GM13977 (cell line): ENCODE measurements around the gene GTF2B.
"Not testable (repeated sequence)": the region's sequence is repeated elsewhere in the genome, so short reads cannot be mapped to it uniquely, and the experiment has no call there.

Experiments
- DNase-seq: peaks from one replicate; pipeline ENCODE4 v3.0.0; 2012; ENCODE audit warnings: low spot score
- in situ Hi-C: fragments of 300-500 bp; cut with MboI; formaldehyde crosslinking; loops from one replicate; pipeline ENCODE4 v1.12.0; 2022; ENCODE audit warnings: low sequenced_read_pairs, low pct_unique_long_range_greater_than_20kb, mixed read lengths, inconsistent platforms; ENCODE audit not compliant: unreplicated experiment
- TF ChIP-seq, protein P1 (sequence below): IDR thresholded peaks from 2 replicates; pipeline ENCODE4 v1.5.1; 2012; ENCODE audit warnings: mild to moderate bottlenecking, control low read depth; ENCODE audit not compliant: insufficient read depth; ENCODE audit errors: extremely low read depth, missing control alignments

Gene GTF2B

GRCh38 chr1:88922214-88922613 is 30.8 kb upstream of the GTF2B start:
- TF ChIP-seq, protein P1, sequence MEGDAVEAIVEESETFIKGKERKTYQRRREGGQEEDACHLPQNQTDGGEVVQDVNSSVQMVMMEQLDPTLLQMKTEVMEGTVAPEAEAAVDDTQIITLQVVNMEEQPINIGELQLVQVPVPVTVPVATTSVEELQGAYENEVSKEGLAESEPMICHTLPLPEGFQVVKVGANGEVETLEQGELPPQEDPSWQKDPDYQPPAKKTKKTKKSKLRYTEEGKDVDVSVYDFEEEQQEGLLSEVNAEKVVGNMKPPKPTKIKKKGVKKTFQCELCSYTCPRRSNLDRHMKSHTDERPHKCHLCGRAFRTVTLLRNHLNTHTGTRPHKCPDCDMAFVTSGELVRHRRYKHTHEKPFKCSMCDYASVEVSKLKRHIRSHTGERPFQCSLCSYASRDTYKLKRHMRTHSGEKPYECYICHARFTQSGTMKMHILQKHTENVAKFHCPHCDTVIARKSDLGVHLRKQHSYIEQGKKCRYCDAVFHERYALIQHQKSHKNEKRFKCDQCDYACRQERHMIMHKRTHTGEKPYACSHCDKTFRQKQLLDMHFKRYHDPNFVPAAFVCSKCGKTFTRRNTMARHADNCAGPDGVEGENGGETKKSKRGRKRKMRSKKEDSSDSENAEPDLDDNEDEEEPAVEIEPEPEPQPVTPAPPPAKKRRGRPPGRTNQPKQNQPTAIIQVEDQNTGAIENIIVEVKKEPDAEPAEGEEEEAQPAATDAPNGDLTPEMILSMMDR, result no peak
- in situ Hi-C loops, result no loop called here
- no peak for DNase-seq

DNA sequence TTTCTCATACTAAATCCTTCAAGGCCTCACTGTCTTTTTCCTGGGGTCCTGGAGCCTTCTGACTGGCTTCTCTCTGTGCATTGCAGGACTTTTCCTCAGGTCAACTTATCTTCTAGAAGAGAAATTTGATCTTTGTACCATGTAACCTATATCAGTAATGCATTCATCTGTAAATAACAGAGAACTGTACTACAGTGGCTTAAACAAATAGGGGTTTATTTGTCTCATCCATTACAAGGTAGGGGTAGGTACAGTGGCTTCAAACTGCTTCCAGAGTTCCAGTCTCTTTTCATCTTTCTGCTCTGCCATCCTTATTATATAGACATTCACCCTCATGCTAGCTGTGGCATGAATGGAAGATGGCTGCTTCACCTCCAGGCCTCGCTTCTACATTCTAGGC is 29.5 kb upstream of the GTF2B start:
- no peak for DNase-seq
- TF ChIP-seq, protein P1, result no peak
- in situ Hi-C loops, result no loop called here

DNA sequence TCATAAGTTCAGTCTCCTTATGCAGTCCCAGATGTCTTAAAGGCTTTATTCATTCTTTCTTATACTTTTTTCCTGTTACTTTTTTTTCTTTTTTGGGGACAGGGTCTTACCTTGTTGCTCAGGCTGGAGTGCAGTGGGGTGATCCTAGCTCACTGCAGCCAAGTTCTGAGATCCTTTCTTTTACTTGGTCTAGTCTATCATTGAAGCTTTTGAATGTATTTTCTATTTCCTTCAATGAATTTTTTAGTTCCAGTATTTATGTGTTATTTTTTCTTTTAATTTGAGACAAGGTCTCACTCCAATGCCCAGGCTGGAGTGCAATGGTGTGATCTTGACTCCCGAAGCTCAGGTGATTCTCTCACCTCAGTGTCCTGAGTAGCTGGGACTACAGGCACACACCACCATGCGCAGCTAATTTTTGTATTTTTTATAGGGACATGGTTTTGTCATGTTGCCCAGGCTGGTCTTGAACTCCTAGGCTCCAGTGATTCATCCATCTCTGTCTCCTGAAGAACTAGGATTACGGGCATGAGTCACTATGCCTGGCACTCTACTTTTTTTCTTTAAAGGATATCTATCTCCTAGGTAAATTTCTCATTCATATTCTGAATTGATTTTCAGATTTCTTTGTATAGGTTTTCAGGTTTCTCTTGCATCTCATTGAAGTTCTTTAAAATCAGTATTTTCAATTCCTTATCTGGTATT is 26.1 kb upstream of the GTF2B start:
- TF ChIP-seq, protein P1, result no peak
- in situ Hi-C loops, result no loop called here
- DNase-seq, result no peak

DNA sequence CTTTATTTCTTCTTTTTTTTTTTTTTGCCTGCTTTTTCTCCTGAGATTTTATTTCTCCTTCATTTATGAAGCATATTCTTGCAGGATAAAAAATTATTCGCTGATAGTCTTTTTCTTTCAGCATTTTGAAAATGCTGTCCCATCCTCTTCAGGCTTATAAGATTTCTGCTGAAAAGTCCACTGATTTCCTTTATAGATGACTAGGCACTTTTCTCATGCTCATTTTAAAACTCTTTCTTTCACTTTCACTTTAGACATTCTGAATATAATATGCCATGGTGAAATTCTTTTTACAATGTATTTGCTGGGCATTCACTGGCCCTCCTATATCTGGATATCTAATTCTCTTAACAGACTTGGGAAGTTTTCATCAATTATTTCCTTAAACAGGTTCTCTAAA is 25.5 kb upstream of the GTF2B start:
- no peak for DNase-seq
- in situ Hi-C loops, result no loop called here
- TF ChIP-seq, protein P1, result no peak

DNA sequence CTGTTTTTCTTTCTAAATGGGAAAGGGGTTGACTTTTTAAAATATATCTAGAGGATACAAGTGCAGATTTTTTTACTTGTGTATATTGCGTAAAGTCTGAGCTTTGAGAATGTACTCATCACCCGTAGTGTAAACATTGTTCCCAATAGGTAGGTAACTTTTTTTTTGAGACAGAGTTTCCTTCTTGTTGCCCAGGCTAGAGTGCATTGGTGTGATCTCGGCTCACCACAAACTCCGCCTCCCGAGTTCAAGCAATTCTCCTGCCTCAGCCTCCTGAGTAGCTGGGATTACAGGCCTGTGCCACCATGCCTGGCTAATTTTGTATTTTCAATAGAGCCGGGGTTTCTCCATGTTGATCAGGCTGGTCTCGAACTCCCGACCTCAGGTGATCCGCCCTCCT is 20.4 kb upstream of the GTF2B start:
- DNase-seq, in situ Hi-C loops: not testable (repeated sequence)

DNA sequence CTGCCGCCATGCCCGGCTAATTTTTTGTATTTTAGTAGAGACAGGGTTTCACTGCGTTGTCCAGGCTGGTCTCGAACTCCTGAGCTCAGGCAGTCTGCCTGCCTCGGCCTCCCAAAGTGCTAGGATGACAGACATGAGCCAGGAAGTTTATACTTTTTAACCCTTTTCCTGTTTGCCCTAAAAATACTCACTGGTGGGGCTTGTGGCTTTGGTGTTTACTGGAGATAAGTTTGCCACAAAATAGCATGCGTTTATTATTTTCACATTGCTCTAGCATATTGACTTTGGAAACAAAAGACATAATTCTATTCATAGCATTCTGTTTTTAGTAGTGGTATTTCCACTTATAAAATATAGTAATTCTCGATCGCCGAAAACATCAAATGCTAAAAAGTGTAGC is 19.8 kb upstream of the GTF2B start:
- no peak for DNase-seq
- TF ChIP-seq, protein P1, result no peak
- in situ Hi-C loops, result no loop called here

DNA sequence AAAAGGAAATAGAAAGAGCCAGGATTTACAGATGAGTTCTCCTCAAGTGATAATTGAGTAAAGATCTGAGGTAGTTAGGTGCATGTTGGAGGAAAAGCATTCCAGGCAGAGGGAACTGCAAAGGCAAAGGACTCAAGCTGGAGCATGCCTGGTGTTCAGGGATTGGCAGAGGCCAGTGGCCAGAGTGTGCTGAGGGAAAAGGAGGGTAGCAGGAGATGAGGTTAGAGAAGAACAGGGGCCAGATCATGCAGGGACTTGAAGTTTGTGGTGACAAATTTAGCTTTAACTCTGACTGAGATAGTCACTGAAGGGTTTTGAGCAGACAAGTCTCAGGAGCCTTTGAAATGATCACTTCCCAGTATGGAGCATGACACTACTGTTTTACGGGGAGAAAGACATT is 19.0 kb upstream of the GTF2B start:
- TF ChIP-seq, protein P1, result no peak
- DNase-seq, result no peak
- in situ Hi-C loops, result no loop called here
